Thyroid gland (tissue), 4 donors: Measurements from ENCODE around the gene PIK3AP1.
"Not testable (repeated sequence)": the region's sequence is repeated elsewhere in the genome, so short reads cannot be mapped to it uniquely, and the experiment has no call there.

Experiments used
- POLR2A ChIP-seq, 2 donors: fragments of 450-650 bp; IDR thresholded peaks; one replicate each; pipeline ENCODE4 v1.6.1; 2017; ENCODE audit warnings: antibody characterized with exemption in 2 of 2, mild to moderate bottlenecking in 2 of 2, moderate library complexity in 1 of 2
- TF ChIP-seq, protein P1 (sequence below), 6 experiments: fragments of 200-600 bp in 3 of 6; fragments of 450-650 bp in 3 of 6; sonication (generic) in 3 of 6; IDR thresholded peaks; one replicate each; pipeline ENCODE4 v1.5.1; 2016 to 2019; ENCODE audit warnings: antibody characterized with exemption in 6 of 6, mild to moderate bottlenecking in 2 of 6, inconsistent platforms in 1 of 6, moderate library complexity in 1 of 6

DNA sequence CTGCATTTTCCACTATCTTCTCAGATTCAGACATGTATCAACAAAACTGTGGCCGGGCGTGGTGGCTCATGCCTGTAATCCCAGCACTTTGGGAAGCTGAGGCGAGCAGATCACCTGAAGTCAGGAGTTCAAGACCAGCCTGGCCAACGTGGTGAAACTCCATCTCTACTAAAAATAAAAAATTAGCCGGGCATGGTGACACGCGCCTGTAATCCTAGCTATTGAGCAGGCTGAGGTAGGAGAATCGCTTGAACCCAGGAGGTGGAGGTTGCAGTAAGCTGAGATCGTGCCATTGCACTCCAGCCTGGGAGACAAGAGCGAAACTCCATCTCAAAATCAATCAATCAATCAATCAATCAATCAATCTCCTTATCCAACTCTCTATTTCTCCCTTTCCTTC, 174.8 kb downstream of the PIK3AP1 start:
- TF ChIP-seq, protein P1, sequence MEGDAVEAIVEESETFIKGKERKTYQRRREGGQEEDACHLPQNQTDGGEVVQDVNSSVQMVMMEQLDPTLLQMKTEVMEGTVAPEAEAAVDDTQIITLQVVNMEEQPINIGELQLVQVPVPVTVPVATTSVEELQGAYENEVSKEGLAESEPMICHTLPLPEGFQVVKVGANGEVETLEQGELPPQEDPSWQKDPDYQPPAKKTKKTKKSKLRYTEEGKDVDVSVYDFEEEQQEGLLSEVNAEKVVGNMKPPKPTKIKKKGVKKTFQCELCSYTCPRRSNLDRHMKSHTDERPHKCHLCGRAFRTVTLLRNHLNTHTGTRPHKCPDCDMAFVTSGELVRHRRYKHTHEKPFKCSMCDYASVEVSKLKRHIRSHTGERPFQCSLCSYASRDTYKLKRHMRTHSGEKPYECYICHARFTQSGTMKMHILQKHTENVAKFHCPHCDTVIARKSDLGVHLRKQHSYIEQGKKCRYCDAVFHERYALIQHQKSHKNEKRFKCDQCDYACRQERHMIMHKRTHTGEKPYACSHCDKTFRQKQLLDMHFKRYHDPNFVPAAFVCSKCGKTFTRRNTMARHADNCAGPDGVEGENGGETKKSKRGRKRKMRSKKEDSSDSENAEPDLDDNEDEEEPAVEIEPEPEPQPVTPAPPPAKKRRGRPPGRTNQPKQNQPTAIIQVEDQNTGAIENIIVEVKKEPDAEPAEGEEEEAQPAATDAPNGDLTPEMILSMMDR (IDR thresholded peaks at IDR 0.05): not testable (repeated sequence)
- TF ChIP-seq POLR2A (IDR thresholded peaks at IDR 0.05): not testable (repeated sequence)
